HCT116 (cell line): ENCODE results near the gene USP15. TPM values are rescaled to one million over a fixed set of nuclear protein-coding genes. Genes with fewer than 3 reads are reported as not detected.

Experiments used
- ATAC-seq: fragments of 200-7000 bp; cut with Tn5 transposase; 2 replicates; pipeline ENCODE4 v1.9.1; 2020; ENCODE audit warnings: mild to moderate bottlenecking, moderate library complexity
- BruUV-seq: library from RNA; stranded (reverse); fragments of 400-500 nt; replicated peaks from 2 replicates; lab custom pipeline; 2021; lab: Mats Ljungman, UMichigan
- CTCF ChIA-PET: fragments of 300-600 bp; sonication (Branson Sonifier 250); formaldehyde crosslinking; loops from one replicate; lab custom pipeline; 2021; ENCODE audit warnings: antibody characterized with exemption; lab: Charles Lee
- POLR2A ChIA-PET: fragments of 300-600, 350-600 bp; sonication (Branson Sonifier 250); formaldehyde crosslinking; loops from one replicate; lab custom pipeline; 2021; ENCODE audit warnings: antibody characterized with exemption; lab: Charles Lee
- RAD21 ChIA-PET, 2 experiments: fragments of 300-600 bp; sonication (Branson Sonifier 250); formaldehyde crosslinking; loops; one replicate each; lab custom pipeline; 2023; ENCODE audit warnings: low total read pairs in 2 of 2; ENCODE audit not compliant: uncharacterized antibody in 2 of 2, unreplicated experiment in 2 of 2, low non-redundant PET in 1 of 2; lab: Charles Lee
- DNase-seq: peaks from one replicate; pipeline ENCODE4 v3.0.0-alpha.2; 2010; ENCODE audit warnings: low read depth, low spot score
- H2AFZ ChIP-seq: fragments of 200-600 bp; shearing (Covaris generic), sonication (generic); 2 replicates; pipeline ENCODE4 v1.6.1; 2017; ENCODE audit warnings: low read depth, mixed run types, mixed read lengths, antibody characterized with exemption, low read length; ENCODE audit not compliant: poor library complexity, severe bottlenecking
- H3K27ac ChIP-seq: 2 replicates; pipeline ENCODE4 v1.5.1; 2012; ENCODE audit warnings: low read depth, low read length
- H3K27me3 ChIP-seq: fragments of 200-600 bp; sonication (generic); 2 replicates; pipeline ENCODE4 v1.6.1; 2016; ENCODE audit warnings: mixed run types, low read length, mixed read lengths; ENCODE audit not compliant: insufficient read depth
- H3K36me3 ChIP-seq, 2 experiments: fragments of 200-500 bp in 1 of 2; fragments of 200-600 bp in 1 of 2; sonication (Bioruptor generic) in 1 of 2; sonication (generic) in 1 of 2; 2 replicates each; pipeline versions ENCODE4 v1.5.1 to v1.6.1; 2014 to 2016; ENCODE audit warnings: low read length in 2 of 2, inconsistent platforms in 1 of 2, mixed read lengths in 1 of 2, mixed run types in 1 of 2; ENCODE audit not compliant: insufficient read depth in 2 of 2, control insufficient read depth in 1 of 2
- H3K4me1 ChIP-seq, 2 experiments: fragments of 200-600 bp in 1 of 2; sonication (generic) in 1 of 2; 2 replicates each; pipeline versions ENCODE4 v1.5.1 to v1.6.1; 2012 to 2017; ENCODE audit warnings: low read length in 2 of 2, inconsistent platforms in 1 of 2, mild to moderate bottlenecking in 1 of 2, mixed read lengths in 1 of 2, mixed run types in 1 of 2, moderate library complexity in 1 of 2; ENCODE audit not compliant: insufficient read depth in 2 of 2, control insufficient read depth in 1 of 2
- H3K4me2 ChIP-seq: fragments of 200-600 bp; sonication (generic); 2 replicates; pipeline ENCODE4 v1.6.1; 2017; ENCODE audit warnings: mixed run types, low read length, mixed read lengths
- H3K4me3 ChIP-seq, 2 experiments: fragments of 200-600 bp in 1 of 2; sonication (generic) in 1 of 2; replicated peaks in 1 of 2; 2 replicates each; pipeline ENCODE4 v1.5.1; 2011 to 2016; ENCODE audit warnings: low read length in 2 of 2, control low read depth in 1 of 2, low read depth in 1 of 2, mild to moderate bottlenecking in 1 of 2, mixed read lengths in 1 of 2, mixed run types in 1 of 2
- H3K79me2 ChIP-seq: fragments of 200-600 bp; sonication (generic); 2 replicates; pipeline ENCODE4 v1.6.1; 2017; ENCODE audit warnings: mild to moderate bottlenecking, mixed run types, low read length, moderate library complexity, mixed read lengths; ENCODE audit not compliant: insufficient read depth
- H3K9ac ChIP-seq: fragments of 200-600 bp; sonication (generic); 2 replicates; pipeline ENCODE4 v1.6.1; 2016; ENCODE audit warnings: low read length, mixed read lengths
- H3K9me2 ChIP-seq: fragments of 200-600 bp; sonication (generic), shearing (Covaris generic); 2 replicates; pipeline ENCODE4 v1.6.1; 2017; ENCODE audit warnings: mixed run types, mild to moderate bottlenecking, moderate library complexity; ENCODE audit not compliant: insufficient read depth
- H3K9me3 ChIP-seq, 2 experiments: fragments of 200-500 bp in 1 of 2; fragments of 200-600 bp in 1 of 2; sonication (Bioruptor generic) in 1 of 2; sonication (generic) in 1 of 2; 2 replicates each; pipeline ENCODE4 v1.6.1; 2014 to 2017; ENCODE audit warnings: low read length in 2 of 2, mixed read lengths in 2 of 2, inconsistent platforms in 1 of 2, low read depth in 1 of 2, mild to moderate bottlenecking in 1 of 2, mixed run types in 1 of 2, moderate library complexity in 1 of 2; ENCODE audit not compliant: control insufficient read depth in 1 of 2, insufficient read depth in 1 of 2
- H4K20me1 ChIP-seq: fragments of 200-600 bp; sonication (generic), shearing (Covaris generic); 2 replicates; pipeline ENCODE4 v1.6.1; 2017; ENCODE audit warnings: mixed run types, mild to moderate bottlenecking, moderate library complexity; ENCODE audit not compliant: insufficient read depth
- EZH2phosphoT487 ChIP-seq: fragments of 200-600 bp; IDR thresholded peaks from 2 replicates; pipeline ENCODE4 v1.6.1; 2018; ENCODE audit warnings: antibody characterized with exemption, borderline replicate concordance
- RAD21 ChIP-seq: IDR thresholded peaks from 2 replicates; pipeline ENCODE4 v1.6.1; 2012; ENCODE audit warnings: low read depth, mild to moderate bottlenecking
- SP1 ChIP-seq: IDR thresholded peaks from 2 replicates; pipeline ENCODE4 v1.6.1; 2012; ENCODE audit warnings: low read depth
- ZFX ChIP-seq: fragments of 450-650 bp; IDR thresholded peaks from 2 replicates; pipeline ENCODE4 v1.6.1; 2017
- intact Hi-C: fragments of 100-400 bp; cut with micrococcal nuclease; formaldehyde crosslinking; loops from 2 replicates; pipeline ENCODE4 v1.10.0; 2022
- total RNA-seq: library from RNA; stranded (reverse); gene quantifications from one replicate; pipeline ENCODE4 v1.2.1, GENCODE V29; 2021; ENCODE audit not compliant: unreplicated experiment
- TF ChIP-seq, protein P1 (sequence below), 3 experiments: fragments of 200-600 bp in 1 of 3; sonication (generic) in 1 of 3; IDR thresholded peaks in 2 of 3; conservative IDR thresholded peaks in 1 of 3; 2 replicates each; pipeline ENCODE4 v1.5.1; 2012 to 2017; ENCODE audit warnings: low read depth in 2 of 3, low read length in 2 of 3, antibody characterized with exemption in 1 of 3, borderline replicate concordance in 1 of 3, control low read depth in 1 of 3, mild to moderate bottlenecking in 1 of 3, mixed read lengths in 1 of 3, mixed run types in 1 of 3, moderate library complexity in 1 of 3; ENCODE audit not compliant: insufficient read depth in 1 of 3
- TF ChIP-seq, protein P2 (sequence below): IDR thresholded peaks from 2 replicates; pipeline ENCODE4 v1.6.1; 2012

The USP15 gene
- total RNA-seq, 1 experiment from 2014 or later = 49.5 TPM

DNA sequence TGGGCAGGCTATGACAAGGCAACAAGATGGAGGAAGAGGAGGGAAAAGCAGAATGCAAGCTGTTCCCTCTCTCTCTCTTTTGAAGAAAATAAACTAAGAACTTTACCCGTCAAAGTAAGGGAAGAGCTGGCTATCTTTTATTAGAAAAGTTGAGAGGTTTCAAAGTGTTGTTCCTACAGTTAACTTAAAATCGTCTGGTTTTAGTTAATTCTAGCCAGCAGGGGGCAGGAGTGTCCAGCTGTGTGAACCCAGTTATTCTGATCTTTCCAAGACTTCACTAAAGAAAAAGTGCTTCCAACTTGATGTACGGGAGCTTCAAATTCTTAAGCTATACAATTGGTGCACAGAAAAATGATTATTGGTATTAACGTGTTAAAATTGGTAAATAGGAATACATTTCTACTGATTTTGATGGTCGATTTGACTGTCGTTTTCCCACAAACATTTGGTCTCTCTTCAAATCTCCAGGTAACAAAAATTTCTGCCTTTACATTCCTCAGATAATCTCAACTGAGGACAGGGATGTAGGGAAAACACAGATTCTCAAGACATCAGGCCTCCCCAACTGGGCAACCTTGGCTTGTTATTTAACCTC is 178.0 kb downstream of the USP15 start:
- Histone ChIP-seq H3K36me3 (no peaks in the 10 kb centered on the region), H3K9me2 (no peaks in the 10 kb centered on the region), H3K4me2 (peak overlapping the region; percentile 21; the same call in 1 of the 2 replicates), H3K9ac (no peak overlapping the region), H2AFZ (peak overlapping the region; percentile 87), H3K9me3 (no peaks in the 10 kb centered on the region), H3K79me2 (no peaks in the 10 kb centered on the region), H3K4me3 (no peak overlapping the region), H3K27me3 (no peaks in the 10 kb centered on the region), H3K27ac (no peak overlapping the region), H3K4me1 (no peaks in the 10 kb centered on the region), H4K20me1 (no peaks in the 10 kb centered on the region)
- BruUV-seq = no TSS peak
- CTCF ChIA-PET = interaction anchor here (0.5 to 2.7 kb wide), 16 partner anchors 12 to 630 kb away, joined by 3 to 42 read pairs (median 5); no protein-coding TSS in a partner anchor
- DNase-seq (peak; percentile 44), ATAC-seq (peak; percentile 86)
- no peak for TF ChIP-seq ZFX
- TF ChIP-seq, protein P1, sequence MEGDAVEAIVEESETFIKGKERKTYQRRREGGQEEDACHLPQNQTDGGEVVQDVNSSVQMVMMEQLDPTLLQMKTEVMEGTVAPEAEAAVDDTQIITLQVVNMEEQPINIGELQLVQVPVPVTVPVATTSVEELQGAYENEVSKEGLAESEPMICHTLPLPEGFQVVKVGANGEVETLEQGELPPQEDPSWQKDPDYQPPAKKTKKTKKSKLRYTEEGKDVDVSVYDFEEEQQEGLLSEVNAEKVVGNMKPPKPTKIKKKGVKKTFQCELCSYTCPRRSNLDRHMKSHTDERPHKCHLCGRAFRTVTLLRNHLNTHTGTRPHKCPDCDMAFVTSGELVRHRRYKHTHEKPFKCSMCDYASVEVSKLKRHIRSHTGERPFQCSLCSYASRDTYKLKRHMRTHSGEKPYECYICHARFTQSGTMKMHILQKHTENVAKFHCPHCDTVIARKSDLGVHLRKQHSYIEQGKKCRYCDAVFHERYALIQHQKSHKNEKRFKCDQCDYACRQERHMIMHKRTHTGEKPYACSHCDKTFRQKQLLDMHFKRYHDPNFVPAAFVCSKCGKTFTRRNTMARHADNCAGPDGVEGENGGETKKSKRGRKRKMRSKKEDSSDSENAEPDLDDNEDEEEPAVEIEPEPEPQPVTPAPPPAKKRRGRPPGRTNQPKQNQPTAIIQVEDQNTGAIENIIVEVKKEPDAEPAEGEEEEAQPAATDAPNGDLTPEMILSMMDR (IDR thresholded peaks at IDR 0.05 in 2 of 3, conservative IDR thresholded peaks at IDR 0.05 in 1 of 3; ENCODE audit: borderline replicate concordance in 1 of 3, insufficient read depth in 1 of 3, low read depth in 2 of 3, low read length in 2 of 3) = peak; percentile 61 to 81 (median 68); a peak in 5 of 6 replicates
- no peak for TF ChIP-seq EZH2phosphoT487
- peak; percentile 82 for TF ChIP-seq RAD21
- no peak for TF ChIP-seq SP1
- TF ChIP-seq, protein P2, sequence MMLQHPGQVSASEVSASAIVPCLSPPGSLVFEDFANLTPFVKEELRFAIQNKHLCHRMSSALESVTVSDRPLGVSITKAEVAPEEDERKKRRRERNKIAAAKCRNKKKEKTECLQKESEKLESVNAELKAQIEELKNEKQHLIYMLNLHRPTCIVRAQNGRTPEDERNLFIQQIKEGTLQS = no peak
- POLR2A ChIA-PET = no interaction called here
- intact Hi-C loops = loop anchor here (1.0 to 5.0 kb wide), 5 partner anchors 144 to 631 kb away; no protein-coding TSS in a partner anchor
- RAD21 ChIA-PET = interaction anchor here (0.7 to 1.7 kb wide), 4 partner anchors 356 to 375 kb away, joined by 3 to 6 read pairs (median 4); no protein-coding TSS in a partner anchor
